ENCODE results near the gene TFRC.
"Not testable (repeated sequence)": the region's sequence is repeated elsewhere in the genome, so short reads cannot be mapped to it uniquely, and the experiment has no call there.

TFRC gene

DNA sequence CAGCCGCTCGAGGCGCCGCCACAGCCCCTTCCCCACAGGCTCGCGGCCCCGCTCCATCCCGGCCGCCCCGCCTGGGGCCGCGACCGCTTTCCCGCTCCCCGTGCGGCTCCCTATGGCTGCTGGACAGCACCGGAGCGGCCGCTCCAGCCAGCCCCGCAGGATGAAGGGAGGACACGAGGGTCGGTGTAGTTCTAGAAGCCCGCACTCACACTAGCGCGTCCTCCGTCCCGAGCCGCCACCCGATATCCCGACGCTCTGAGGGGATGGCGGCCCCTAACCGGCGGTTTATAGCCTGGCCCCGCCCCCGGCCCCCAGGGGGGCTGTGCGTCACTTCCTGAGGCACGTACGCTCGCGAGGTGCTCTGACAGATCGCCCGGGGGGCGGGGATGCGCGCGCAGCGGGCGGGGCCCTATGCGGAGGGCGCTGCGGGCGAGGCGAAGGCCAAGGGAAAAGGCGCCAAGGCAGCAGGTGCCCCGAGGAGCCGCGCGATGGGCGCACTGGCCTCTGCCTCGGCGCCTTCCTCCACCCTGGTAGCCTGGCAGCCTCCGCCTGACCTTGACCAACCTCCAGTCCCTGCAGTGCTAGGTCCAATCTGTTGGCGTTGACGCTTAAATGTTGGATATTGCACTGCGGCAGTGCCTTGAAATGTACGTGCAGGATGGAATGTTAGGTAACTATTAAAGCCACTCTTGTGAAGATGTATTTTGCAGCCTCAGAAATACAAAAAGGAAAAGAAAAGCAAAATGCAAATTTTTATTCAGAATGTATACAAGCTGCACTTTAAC lies at the start of gene TFRC:
TFRC (minus strand) TSS at position 257 of the 785 bp plus-strand sequence. CDS start 4,991 bp downstream, outside the sequence.
- FAIRE-seq (peak; percentile 84), DNase-seq (ENCODE audit: insufficient read length, low spot score) (peak; percentile 99)

DNA sequence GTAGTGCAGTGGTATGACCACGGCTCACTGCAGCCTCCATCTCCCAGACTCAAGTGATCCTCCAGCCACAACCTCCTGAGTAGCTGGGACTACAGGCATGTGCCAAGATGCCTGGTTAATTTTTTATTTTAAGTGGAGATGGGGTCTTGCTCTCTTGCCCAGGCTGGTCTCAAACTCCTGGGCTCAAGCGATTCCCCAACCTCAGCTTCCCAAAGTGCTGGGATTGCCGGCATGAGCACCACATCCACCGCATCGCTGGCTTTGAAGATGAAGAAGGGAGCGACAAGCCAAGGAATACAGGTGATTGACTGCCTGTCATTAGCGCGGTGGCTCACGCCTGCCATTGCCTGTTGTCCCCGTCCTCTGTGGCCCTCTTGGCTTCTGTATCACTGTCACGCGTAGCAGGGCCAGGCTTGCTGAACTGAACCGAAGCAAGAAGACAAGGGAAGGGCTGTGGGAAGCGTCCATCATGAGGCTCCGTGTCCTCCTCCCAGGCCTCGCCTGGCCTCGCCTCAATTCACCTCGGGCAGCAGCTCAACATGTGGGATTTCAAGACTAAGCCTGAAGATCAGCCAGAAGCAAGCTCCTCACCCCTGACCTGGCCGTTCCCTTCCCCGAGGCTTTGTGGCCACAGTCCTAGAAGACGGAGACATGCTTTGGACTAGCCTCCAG lies 46.4 kb upstream of the TFRC start:
- no peak for FAIRE-seq
- no peak for DNase-seq (ENCODE audit: insufficient read length, low spot score)

DNA sequence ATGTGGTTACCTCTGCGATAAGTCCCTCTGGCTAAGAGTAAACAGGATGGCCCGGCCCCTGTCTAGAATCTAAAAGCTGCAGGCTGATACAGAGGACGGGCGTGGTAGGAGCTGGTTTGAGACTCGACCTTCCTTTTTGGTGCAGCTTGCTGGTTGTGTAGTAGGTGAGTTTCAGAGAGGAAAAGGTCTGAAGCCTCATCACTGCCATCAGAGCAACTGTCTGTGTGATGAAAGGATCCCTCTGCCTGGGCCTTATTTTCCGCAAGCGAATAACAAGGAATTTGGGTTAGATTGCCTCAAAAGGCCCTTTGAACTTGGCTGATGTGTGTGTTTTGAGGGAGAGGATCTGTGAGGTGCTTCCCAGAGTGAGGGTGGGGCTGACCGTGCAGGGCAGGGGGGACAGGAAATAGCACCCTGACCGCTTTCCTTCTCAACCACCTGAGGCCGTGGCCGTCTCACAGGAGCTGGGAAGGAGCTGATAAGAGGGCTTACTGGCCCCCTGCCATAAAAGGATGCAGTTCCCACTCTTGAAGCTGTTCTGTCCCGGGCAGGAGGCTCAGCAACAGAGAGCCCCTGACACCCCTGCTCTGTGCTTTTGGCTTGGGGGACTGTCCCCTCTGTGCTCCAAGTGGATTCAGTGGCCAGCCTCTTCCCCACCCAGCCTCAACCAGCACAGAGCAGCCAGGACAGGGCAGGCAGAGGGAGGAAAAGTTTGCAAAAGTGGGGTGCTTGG lies 45.6 kb upstream of the TFRC start:
- no peak for DNase-seq (ENCODE audit: insufficient read length, low spot score)
- no peak for FAIRE-seq

DNA sequence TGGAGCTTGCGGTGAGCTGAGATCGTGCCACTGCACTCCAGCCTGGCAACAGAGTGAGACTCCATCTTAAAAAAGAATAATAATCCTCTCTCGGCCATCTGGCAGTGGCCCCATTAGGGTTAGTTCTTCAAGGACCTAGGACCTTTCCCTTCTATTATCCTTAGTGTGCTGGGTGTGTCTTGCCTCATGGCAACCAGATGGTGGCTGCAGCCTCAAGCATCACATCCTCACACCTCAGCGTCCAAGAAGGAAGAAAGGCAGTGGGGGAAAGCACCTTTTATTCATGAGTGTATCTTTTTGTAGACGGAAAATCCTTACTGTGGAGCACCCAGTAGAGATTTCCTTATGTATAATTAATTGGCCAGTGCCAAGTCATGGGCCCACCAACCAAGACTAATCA lies 42.7 kb upstream of the TFRC start:
- DNase-seq (ENCODE audit: insufficient read length, low spot score): no peak
- no peak for FAIRE-seq

DNA sequence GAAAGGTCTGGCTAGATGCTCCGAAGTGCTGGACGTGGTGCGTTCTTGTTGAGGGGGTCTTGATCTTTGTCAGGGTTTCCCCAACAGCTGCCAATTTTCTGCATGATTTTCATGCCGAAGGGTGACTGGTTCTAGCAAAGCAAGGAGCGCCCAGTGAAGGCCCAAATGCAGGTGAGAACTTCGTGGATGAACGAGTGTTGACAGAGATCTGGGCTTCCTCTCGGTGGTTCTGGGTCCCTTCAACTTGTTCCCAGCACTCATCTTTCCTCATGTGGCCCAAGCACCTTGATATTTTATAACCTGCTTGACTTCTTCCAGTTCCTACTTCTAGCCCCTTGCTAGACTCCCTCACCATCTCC lies 40.8 kb upstream of the TFRC start:
- no peak for FAIRE-seq

DNA sequence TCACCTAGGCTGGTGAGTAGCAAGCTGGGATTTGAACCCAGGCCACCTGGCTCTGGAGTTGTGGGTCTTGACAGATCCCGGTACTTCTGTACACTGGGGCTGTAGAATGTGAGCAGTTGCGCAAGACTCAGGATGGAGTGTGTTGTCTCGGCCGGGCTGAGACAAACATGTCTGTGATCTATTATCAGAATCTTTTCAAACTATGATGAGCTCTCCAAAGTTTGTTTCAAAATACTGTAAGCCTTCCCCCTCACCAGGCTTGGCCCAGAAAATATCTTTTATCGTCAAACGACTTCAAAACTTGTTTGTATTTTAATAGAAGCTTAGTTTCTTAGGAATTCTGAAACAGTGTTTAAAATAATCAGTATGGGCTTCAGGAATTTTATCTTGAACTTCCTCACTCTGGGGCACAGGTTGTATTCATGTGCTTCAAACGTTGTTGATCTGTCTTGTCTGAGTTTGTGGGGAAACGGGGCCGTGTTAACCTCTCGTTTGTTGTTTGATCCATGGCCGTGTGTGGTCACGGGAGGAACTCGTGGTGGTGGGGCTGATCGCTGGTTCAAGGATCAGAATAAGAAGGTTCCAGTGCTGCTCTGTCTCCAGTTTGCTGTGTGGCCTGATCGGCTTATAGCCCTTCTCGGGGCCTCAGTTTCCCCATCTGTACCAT lies 40.3 kb upstream of the TFRC start:
- DNase-seq (ENCODE audit: insufficient read length, low spot score) (no peak), FAIRE-seq (no peak)

More for the DNA sequence above, 40.8 kb upstream of the TFRC start:
- no peak for DNase-seq (ENCODE audit: insufficient read length, low spot score)

- FAIRE-seq: no peak
Observed at GRCh38 chr3:196121066-196121465, 39.2 kb upstream of the TFRC start.

DNA sequence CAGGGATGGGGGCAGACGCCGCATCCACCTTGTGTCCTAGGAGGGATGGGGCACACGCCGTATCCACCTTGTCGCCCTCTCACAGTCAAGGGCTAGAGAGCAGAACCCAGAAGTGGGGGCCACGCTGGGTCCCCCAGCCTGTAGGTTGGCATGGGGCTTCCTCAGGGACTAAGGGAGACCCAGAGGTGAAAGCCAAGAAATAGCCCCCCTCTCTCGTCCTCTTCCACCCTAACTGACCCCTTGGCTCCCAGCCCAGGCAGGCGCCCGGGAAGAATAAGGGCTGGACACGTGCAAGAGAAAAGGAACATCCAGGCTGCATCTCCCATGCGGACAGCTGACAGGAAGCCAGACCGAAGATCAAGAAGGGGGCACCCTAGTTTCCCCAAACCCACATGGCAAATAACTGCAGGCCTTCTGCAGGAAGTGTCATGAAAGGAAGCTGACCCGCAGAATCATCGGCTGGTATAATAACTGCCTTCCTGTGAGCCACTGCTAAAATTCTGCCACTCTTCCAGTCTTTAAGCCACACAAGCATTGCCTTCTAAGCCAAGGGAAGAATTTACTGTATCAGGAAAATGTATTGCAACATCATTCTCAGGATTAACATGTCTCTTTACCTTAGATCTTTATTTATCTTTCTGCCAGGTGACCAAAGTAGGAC lies 38.5 kb upstream of the TFRC start:
- FAIRE-seq: no peak
- no peak for DNase-seq (ENCODE audit: insufficient read length, low spot score)

More at GRCh38 chr3:196121066-196121465, 39.2 kb upstream of the TFRC start:
- no peak for DNase-seq (ENCODE audit: insufficient read length, low spot score)

DNA sequence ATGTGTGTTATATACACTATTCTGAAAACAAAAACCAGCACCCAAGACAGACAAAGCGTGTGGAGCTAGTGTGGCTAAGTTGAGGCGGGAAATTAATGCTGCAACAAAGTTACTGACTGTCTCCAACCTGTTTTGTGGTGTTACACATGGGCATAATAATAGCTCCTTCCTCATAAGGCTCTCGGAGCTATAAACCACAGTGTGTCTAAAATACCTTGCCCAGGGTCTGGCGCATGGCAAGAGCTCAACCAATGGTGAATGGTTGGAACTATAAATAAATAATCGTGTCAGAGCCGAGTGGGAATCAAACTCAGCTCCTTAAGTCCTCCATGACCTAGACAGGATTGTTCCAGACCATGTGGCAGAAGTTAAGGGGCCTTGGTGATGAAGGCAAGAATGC lies 35.9 kb upstream of the TFRC start:
- DNase-seq (ENCODE audit: insufficient read length, low spot score) (no peak), FAIRE-seq (no peak)

- FAIRE-seq (no peak), DNase-seq (ENCODE audit: insufficient read length, low spot score) (no peak)
Observed at GRCh38 chr3:196115678-196116083, 33.8 kb upstream of the TFRC start.

- no peak for DNase-seq (ENCODE audit: insufficient read length, low spot score)
Observed at GRCh38 chr3:196111939-196112386, 30.1 kb upstream of the TFRC start.

DNA sequence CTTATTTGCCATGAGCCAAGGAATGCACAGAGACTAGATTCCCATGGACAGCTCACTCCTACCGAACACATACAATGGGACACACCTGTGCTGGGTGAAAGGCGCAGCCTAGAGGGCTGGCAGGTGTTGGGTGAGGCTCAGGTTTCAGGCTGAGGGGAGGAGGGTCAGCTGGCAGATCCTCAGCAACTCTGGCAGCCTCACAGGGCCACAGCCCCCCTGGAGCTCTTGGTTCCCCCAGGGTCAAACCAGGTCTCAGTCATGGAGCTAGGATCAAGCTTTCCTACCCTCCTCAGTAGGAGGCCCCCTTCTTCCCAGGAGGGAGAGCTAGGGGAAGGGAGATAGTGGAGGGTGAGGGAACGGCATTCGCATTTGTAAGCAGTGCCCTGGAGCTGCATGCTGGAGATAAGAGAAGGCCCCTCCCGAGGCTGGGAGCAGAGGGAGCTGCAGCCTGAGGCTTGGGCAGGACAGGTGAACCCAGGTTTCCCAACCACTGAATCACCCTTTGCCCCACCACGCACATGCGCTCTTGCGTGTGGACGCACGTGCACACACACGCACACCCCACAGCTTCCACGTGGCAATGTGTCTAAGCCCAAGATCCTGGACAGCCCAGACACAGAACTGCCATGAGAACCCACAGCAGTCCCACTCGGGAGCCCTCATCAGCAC lies 26.3 kb upstream of the TFRC start:
- FAIRE-seq (no peak), DNase-seq (ENCODE audit: insufficient read length, low spot score) (no peak)

More at GRCh38 chr3:196111939-196112386, 30.1 kb upstream of the TFRC start:
- no peak for FAIRE-seq

DNA sequence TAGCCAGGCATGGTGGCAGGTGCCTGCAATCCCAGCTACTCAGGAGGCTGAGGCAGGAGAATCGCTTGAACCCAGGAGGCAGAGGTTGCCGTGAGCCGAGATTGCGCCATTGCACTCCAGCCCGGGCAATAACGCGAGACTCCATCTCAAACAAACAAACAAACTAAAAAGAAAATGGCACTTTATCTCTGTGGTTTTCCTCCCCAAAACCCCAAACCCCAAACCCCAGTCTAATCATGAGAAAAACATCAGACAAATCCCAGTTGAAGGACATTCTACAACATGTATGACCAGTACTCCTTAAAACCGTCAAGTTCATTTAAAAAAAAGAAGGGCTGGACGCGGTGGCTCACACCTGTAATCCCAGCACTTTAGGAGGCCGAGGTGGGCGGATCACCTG lies 22.8 kb upstream of the TFRC start:
- not testable (repeated sequence) for FAIRE-seq; DNase-seq (ENCODE audit: insufficient read length, low spot score)

- FAIRE-seq: not testable (repeated sequence)
Observed at GRCh38 chr3:196098365-196098980, 16.6 kb upstream of the TFRC start.

GRCh38 chr3:196097373-196098154 lies 15.7 kb upstream of the TFRC start:
- FAIRE-seq (no peak), DNase-seq (ENCODE audit: insufficient read length, low spot score) (no peak)

More at GRCh38 chr3:196098365-196098980, 16.6 kb upstream of the TFRC start:
- DNase-seq (ENCODE audit: insufficient read length, low spot score): not testable (repeated sequence)

DNA sequence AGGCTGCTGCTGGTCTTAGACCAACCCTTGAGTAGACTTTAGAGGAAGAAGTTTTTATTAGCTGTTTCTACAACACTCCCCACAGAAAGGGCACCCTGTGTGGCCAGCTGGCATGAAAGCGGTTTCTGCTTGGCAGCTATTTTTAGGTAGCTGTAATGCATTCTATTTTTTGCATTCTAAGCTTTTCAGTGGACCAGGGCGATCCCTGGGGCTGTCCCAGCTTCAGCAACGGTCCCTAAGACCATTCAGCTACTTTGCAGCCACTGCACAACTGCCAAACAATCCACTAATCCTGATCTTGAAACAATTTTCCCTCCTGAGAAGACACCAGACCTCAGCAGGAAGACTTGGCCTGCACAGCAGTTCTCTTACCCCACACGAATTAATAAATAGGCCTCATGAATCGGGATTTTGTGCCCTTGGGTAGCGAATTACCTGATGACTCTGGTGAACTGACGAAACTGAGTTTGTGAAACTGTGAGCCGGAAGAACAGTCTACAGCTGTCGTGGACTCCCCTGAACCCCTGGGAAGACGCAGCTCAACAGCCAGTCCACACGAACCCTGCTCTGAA lies 14.6 kb upstream of the TFRC start:
- DNase-seq (ENCODE audit: insufficient read length, low spot score): no peak
- no peak for FAIRE-seq

- FAIRE-seq (no peak), DNase-seq (ENCODE audit: insufficient read length, low spot score) (no peak)
Observed at GRCh38 chr3:196093317-196094111, 11.6 kb upstream of the TFRC start.

Measured in HTR-8/SVneo (cell line).